GM12892 (cell line): ENCODE results near the gene VAV1.
"Not testable (repeated sequence)": the region's sequence is repeated elsewhere in the genome, so short reads cannot be mapped to it uniquely, and the experiment has no call there.

Source experiments
- DNase-seq: peaks from one replicate; pipeline ENCODE4 v3.0.0; 2011; ENCODE audit not compliant: insufficient read length
- FAIRE-seq: peaks from 2 replicates; lab custom pipeline; 2011; peaks lifted over from hg19 to GRCh38; lab: Jason Lieb, UNC
- POLR2A ChIP-seq: IDR thresholded peaks from 2 replicates; pipeline ENCODE4 v1.6.1; 2011; ENCODE audit warnings: low read depth, low read length, control low read depth
- POLR2AphosphoS5 ChIP-seq: IDR thresholded peaks from 2 replicates; pipeline ENCODE4 v1.6.1; 2011; ENCODE audit warnings: low read depth, low read length, control low read depth
- TAF1 ChIP-seq: IDR thresholded peaks from 2 replicates; pipeline ENCODE4 v1.6.1; 2011; ENCODE audit warnings: low read depth, mild to moderate bottlenecking, control low read depth, low read length, borderline replicate concordance

Gene VAV1

GRCh38 chr19:6853868-6854267 lies 81.4 kb downstream of the VAV1 start:
- no peak for TF ChIP-seq TAF1
- DNase-seq (no peak), FAIRE-seq (no peak)

- FAIRE-seq (no peak), DNase-seq (no peak)
- TF ChIP-seq POLR2AphosphoS5 (no peak), POLR2A (no peak), TAF1 (no peak)
Observed at GRCh38 chr19:6854758-6855157, 82.2 kb downstream of the VAV1 start.

- DNase-seq = no peak
- TF ChIP-seq POLR2AphosphoS5 (no peak), TAF1 (no peak), POLR2A (no peak)
- no peak for FAIRE-seq
Observed at GRCh38 chr19:6856749-6857372, 84.4 kb downstream of the VAV1 start.

- TF ChIP-seq POLR2AphosphoS5 (no peak), POLR2A (no peak), TAF1 (no peak)
Observed at GRCh38 chr19:6861683-6862286, 89.3 kb downstream of the VAV1 start.

GRCh38 chr19:6862673-6863078 lies 90.2 kb downstream of the VAV1 start:
- TF ChIP-seq POLR2AphosphoS5 (0 out of 2 replicates have a peak, but pooled peaks have one; percentile 5), POLR2A (no peak), TAF1 (no peak)
- FAIRE-seq = peak; percentile 92
- DNase-seq = peak; percentile 67

More at GRCh38 chr19:6861683-6862286, 89.3 kb downstream of the VAV1 start:
- FAIRE-seq (no peak), DNase-seq (no peak)

- TF ChIP-seq POLR2AphosphoS5 (no peak), POLR2A (no peak), TAF1 (no peak)
- no peak for FAIRE-seq
- DNase-seq = no peak
Observed at GRCh38 chr19:6864325-6864940, 91.9 kb downstream of the VAV1 start.

GRCh38 chr19:6865849-6866248 lies 93.3 kb downstream of the VAV1 start:
- no peak for FAIRE-seq
- TF ChIP-seq TAF1 (no peak), POLR2AphosphoS5 (no peak), POLR2A (no peak)
- no peak for DNase-seq

GRCh38 chr19:6866741-6867151 lies 94.2 kb downstream of the VAV1 start:
- no peak for FAIRE-seq
- DNase-seq = no peak
- TF ChIP-seq POLR2AphosphoS5 (no peak), POLR2A (no peak), TAF1 (no peak)

- no peak for DNase-seq
- no peak for TF ChIP-seq POLR2AphosphoS5
- no peak for TF ChIP-seq POLR2A
- no peak for TF ChIP-seq TAF1
- no peak for FAIRE-seq
Observed at GRCh38 chr19:6868351-6868750, 95.8 kb downstream of the VAV1 start.

- DNase-seq, FAIRE-seq: not testable (repeated sequence)
Observed at GRCh38 chr19:6869151-6869882, 96.8 kb downstream of the VAV1 start.

- no peak for FAIRE-seq
- no peak for DNase-seq
- TF ChIP-seq TAF1 (no peak), POLR2A (no peak), POLR2AphosphoS5 (no peak)
Observed at GRCh38 chr19:6873708-6874431, 101.4 kb downstream of the VAV1 start.
